HepG2 (cell line): ENCODE measurements around the gene OSBPL3. TPM values are rescaled to one million over a fixed set of nuclear protein-coding genes. Genes with fewer than 3 reads are reported as not detected.

ENCODE experiments used
- BORCS8-MEF2B ChIP-seq: sonication (generic); formaldehyde crosslinking; IDR thresholded peaks from 2 replicates; pipeline ENCODE4 v1.8.0; 2022; ENCODE audit warnings: mild to moderate bottlenecking, missing genetic modification reagents
- HDAC1 ChIP-seq: sonication (generic); formaldehyde crosslinking; IDR thresholded peaks from 2 replicates; pipeline ENCODE4 v1.5.1; 2020; ENCODE audit warnings: mild to moderate bottlenecking, missing genetic modification reagents
- HNRNPL ChIP-seq: fragments of 200-400 bp; formaldehyde crosslinking; IDR thresholded peaks from 2 replicates; pipeline ENCODE4 v1.6.1; 2017; ENCODE audit warnings: mild to moderate bottlenecking, low read depth, low read length
- IRF2 ChIP-seq: IDR thresholded peaks from 2 replicates; pipeline ENCODE4 v1.6.1; 2018; ENCODE audit warnings: missing genetic modification reagents, missing compliant biosample characterization
- MAZ ChIP-seq, 2 experiments: sonication (generic) in 1 of 2; formaldehyde crosslinking in 1 of 2; IDR thresholded peaks; 2 replicates each; pipeline versions ENCODE4 v1.5.0 to v1.6.1; 2012 to 2020; ENCODE audit warnings: low read depth in 2 of 2, mild to moderate bottlenecking in 2 of 2, borderline replicate concordance in 1 of 2, improper control_type of control experiment in 1 of 2, low read length in 1 of 2, missing genetic modification reagents in 1 of 2, moderate library complexity in 1 of 2
- MEIS1 ChIP-seq: sonication (generic); formaldehyde crosslinking; IDR thresholded peaks from 2 replicates; pipeline ENCODE4 v1.9.0; 2021; ENCODE audit warnings: mild to moderate bottlenecking, missing genetic modification reagents, moderate library complexity, borderline replicate concordance
- PRMT3 ChIP-seq: sonication (generic); formaldehyde crosslinking; IDR thresholded peaks from 2 replicates; pipeline ENCODE4 v1.8.1; 2022; ENCODE audit warnings: low read depth, mild to moderate bottlenecking, moderate library complexity, missing genetic modification reagents, borderline replicate concordance
- SALL1 ChIP-seq: sonication (generic); formaldehyde crosslinking; IDR thresholded peaks from 2 replicates; pipeline ENCODE4 v1.8.0; 2022; ENCODE audit warnings: mild to moderate bottlenecking, missing genetic modification reagents
- SMC3 ChIP-seq: IDR thresholded peaks from 2 replicates; pipeline ENCODE4 v1.6.1; 2011; ENCODE audit warnings: low read length, improper control_type of control experiment
- SP2 ChIP-seq: sonication (generic); formaldehyde crosslinking; IDR thresholded peaks from 2 replicates; pipeline ENCODE4 v1.5.1; 2020; ENCODE audit warnings: mild to moderate bottlenecking, missing genetic modification reagents
- SUZ12 ChIP-seq: fragments of 150-350 bp; IDR thresholded peaks from 2 replicates; pipeline ENCODE4 v1.6.1; 2014; ENCODE audit warnings: low read depth, low read length
- ZNF543 ChIP-seq: sonication (generic); formaldehyde crosslinking; IDR thresholded peaks from 2 replicates; pipeline ENCODE4 v1.4.0; 2020; ENCODE audit warnings: mild to moderate bottlenecking, missing genetic modification reagents
- polyA plus RNA-seq, 8 experiments: library from polyadenylated mRNA; depleted of rRNA in 3 of 8; stranded (reverse) in 7 of 8; unstranded in 1 of 8; fragments of >200 nt; fragmentation: Illumina TruSeq in 4 of 8; extraction: Trizol in 4 of 8; gene quantifications; 2 replicates each; pipeline versions ENCODE4 v1.2.1 to v1.2.3, GENCODE V29; 2011 to 2016; ENCODE audit warnings: low read depth in 4 of 8, missing spikeins in 1 of 8, mixed read lengths in 1 of 8; ENCODE audit not compliant: insufficient read depth in 1 of 8
- total RNA-seq, 5 experiments: library from RNA; depleted of rRNA; stranded (reverse); fragments of >200 nt; fragmentation: Illumina TruSeq; extraction: Trizol; gene quantifications; 2 replicates each; pipeline ENCODE4 v1.2.3, GENCODE V29; 2016; ENCODE audit warnings: low read depth in 1 of 5
- TF ChIP-seq, protein P1 (sequence below): sonication (generic); formaldehyde crosslinking; IDR thresholded peaks from 2 replicates; pipeline ENCODE4 v1.9.0; 2021; ENCODE audit warnings: mild to moderate bottlenecking, missing genetic modification reagents
- TF ChIP-seq, protein P2 (sequence below): sonication (generic); formaldehyde crosslinking; IDR thresholded peaks from 2 replicates; pipeline ENCODE4 v1.5.1; 2020; ENCODE audit warnings: mild to moderate bottlenecking, missing genetic modification reagents, moderate library complexity
- TF ChIP-seq, protein P3 (sequence below): IDR thresholded peaks from 2 replicates; pipeline ENCODE4 v1.6.1; 2018; ENCODE audit warnings: missing genetic modification reagents
- TF ChIP-seq, protein P4 (sequence below): sonication (generic); formaldehyde crosslinking; IDR thresholded peaks from 2 replicates; pipeline ENCODE4 v1.4.0; 2020; ENCODE audit warnings: mild to moderate bottlenecking, missing genetic modification reagents
- TF ChIP-seq, protein P5 (sequence below): sonication (generic); IDR thresholded peaks from 2 replicates; pipeline ENCODE4 v1.6.1; 2016; ENCODE audit warnings: low read depth, borderline replicate concordance

Gene OSBPL3
- total and polyA plus RNA-seq, 2 of the 13 experiments (the other 11 are each of a cell fraction or from before 2014, with no cell fraction given), result 8.8 to 28.9 TPM

DNA sequence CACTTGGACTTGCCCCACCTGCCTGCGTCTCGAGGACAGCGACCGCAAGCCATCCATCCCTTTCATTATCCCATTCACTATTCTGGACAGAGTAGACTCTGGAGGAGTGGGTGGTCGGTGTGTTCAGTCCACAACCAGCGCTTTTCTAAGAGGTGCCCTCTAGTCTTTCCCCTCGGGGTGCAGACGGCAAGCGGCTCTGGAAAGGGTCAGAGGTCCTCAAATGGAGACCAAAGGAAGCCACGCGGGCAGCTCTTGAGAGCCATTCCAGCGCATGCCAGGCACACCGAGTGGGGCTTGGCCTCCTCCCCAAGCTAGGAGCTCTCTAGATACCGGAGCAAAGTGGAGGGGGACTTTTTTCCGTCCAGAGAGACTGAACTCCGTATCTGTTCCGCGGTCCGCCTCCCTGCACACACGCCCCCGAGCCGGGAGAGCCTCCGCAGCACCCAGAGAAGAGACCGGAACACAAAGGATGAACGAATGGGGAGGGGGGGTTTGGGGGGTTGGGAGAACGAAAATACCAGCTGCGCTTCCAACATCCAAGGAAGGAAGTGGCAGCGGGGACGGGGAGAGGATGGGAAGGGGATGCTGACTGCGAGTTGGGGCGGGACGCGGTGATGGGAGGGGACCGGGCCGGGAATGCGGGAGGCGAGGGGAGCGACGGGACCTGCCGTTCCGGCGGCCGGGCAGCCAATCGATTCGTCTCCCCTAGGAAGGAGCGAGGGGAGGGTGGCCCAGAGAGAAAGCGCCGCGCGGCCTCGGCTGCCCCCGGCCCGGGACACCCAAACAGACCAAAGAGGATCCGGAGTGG, 223.2 kb downstream of the OSBPL3 start (continued):
- TF ChIP-seq, protein P1, sequence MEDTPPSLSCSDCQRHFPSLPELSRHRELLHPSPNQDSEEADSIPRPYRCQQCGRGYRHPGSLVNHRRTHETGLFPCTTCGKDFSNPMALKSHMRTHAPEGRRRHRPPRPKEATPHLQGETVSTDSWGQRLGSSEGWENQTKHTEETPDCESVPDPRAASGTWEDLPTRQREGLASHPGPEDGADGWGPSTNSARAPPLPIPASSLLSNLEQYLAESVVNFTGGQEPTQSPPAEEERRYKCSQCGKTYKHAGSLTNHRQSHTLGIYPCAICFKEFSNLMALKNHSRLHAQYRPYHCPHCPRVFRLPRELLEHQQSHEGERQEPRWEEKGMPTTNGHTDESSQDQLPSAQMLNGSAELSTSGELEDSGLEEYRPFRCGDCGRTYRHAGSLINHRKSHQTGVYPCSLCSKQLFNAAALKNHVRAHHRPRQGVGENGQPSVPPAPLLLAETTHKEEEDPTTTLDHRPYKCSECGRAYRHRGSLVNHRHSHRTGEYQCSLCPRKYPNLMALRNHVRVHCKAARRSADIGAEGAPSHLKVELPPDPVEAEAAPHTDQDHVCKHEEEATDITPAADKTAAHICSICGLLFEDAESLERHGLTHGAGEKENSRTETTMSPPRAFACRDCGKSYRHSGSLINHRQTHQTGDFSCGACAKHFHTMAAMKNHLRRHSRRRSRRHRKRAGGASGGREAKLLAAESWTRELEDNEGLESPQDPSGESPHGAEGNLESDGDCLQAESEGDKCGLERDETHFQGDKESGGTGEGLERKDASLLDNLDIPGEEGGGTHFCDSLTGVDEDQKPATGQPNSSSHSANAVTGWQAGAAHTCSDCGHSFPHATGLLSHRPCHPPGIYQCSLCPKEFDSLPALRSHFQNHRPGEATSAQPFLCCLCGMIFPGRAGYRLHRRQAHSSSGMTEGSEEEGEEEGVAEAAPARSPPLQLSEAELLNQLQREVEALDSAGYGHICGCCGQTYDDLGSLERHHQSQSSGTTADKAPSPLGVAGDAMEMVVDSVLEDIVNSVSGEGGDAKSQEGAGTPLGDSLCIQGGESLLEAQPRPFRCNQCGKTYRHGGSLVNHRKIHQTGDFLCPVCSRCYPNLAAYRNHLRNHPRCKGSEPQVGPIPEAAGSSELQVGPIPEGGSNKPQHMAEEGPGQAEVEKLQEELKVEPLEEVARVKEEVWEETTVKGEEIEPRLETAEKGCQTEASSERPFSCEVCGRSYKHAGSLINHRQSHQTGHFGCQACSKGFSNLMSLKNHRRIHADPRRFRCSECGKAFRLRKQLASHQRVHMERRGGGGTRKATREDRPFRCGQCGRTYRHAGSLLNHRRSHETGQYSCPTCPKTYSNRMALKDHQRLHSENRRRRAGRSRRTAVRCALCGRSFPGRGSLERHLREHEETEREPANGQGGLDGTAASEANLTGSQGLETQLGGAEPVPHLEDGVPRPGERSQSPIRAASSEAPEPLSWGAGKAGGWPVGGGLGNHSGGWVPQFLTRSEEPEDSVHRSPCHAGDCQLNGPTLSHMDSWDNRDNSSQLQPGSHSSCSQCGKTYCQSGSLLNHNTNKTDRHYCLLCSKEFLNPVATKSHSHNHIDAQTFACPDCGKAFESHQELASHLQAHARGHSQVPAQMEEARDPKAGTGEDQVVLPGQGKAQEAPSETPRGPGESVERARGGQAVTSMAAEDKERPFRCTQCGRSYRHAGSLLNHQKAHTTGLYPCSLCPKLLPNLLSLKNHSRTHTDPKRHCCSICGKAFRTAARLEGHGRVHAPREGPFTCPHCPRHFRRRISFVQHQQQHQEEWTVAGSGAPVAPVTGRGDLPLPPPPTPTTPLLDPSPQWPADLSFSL (CRISPR knock-in tag), result no peak
- TF ChIP-seq HDAC1 (CRISPR knock-in tag), result peak; percentile 24; the same call in 1 of the 2 replicates
- TF ChIP-seq ZNF543 (CRISPR knock-in tag), result 0 out of 2 replicates have a peak, but pooled peaks have one; percentile 50
- TF ChIP-seq IRF2, result no peak
- TF ChIP-seq, protein P2, sequence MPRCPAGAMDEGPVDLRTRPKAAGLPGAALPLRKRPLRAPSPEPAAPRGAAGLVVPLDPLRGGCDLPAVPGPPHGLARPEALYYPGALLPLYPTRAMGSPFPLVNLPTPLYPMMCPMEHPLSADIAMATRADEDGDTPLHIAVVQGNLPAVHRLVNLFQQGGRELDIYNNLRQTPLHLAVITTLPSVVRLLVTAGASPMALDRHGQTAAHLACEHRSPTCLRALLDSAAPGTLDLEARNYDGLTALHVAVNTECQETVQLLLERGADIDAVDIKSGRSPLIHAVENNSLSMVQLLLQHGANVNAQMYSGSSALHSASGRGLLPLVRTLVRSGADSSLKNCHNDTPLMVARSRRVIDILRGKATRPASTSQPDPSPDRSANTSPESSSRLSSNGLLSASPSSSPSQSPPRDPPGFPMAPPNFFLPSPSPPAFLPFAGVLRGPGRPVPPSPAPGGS, result peak; percentile 49; the same call in 1 of the 2 replicates
- TF ChIP-seq SP2 (CRISPR knock-in tag), result peak; percentile 27; the same call in 1 of the 2 replicates
- no peak for TF ChIP-seq HNRNPL
- TF ChIP-seq MEIS1 (CRISPR knock-in tag), result no peak
- TF ChIP-seq PRMT3 (CRISPR knock-in tag), result no peak
- TF ChIP-seq, protein P3, sequence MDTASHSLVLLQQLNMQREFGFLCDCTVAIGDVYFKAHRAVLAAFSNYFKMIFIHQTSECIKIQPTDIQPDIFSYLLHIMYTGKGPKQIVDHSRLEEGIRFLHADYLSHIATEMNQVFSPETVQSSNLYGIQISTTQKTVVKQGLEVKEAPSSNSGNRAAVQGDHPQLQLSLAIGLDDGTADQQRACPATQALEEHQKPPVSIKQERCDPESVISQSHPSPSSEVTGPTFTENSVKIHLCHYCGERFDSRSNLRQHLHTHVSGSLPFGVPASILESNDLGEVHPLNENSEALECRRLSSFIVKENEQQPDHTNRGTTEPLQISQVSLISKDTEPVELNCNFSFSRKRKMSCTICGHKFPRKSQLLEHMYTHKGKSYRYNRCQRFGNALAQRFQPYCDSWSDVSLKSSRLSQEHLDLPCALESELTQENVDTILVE (CRISPR knock-in tag), result no peak
- no peak for TF ChIP-seq SALL1 (CRISPR knock-in tag)
- no peak for TF ChIP-seq MAZ (IDR thresholded peaks at IDR 0.05; ENCODE audit: borderline replicate concordance, low read depth, low read length)
- TF ChIP-seq MAZ (CRISPR knock-in tag; IDR thresholded peaks at IDR 0.05; ENCODE audit: low read depth), result peak; percentile 60; the same call in 1 of the 2 replicates
- no peak for TF ChIP-seq SUZ12
- TF ChIP-seq, protein P4, sequence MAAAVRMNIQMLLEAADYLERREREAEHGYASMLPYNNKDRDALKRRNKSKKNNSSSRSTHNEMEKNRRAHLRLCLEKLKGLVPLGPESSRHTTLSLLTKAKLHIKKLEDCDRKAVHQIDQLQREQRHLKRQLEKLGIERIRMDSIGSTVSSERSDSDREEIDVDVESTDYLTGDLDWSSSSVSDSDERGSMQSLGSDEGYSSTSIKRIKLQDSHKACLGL (CRISPR knock-in tag), result no peak
- no peak for TF ChIP-seq SMC3
- TF ChIP-seq, protein P5, sequence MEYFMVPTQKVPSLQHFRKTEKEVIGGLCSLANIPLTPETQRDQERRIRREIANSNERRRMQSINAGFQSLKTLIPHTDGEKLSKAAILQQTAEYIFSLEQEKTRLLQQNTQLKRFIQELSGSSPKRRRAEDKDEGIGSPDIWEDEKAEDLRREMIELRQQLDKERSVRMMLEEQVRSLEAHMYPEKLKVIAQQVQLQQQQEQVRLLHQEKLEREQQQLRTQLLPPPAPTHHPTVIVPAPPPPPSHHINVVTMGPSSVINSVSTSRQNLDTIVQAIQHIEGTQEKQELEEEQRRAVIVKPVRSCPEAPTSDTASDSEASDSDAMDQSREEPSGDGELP, result peak; percentile 14; the same call in 1 of the 2 replicates
- TF ChIP-seq BORCS8-MEF2B, result 0 out of 2 replicates have a peak, but pooled peaks have one; percentile 10
